Measurements from ENCODE around the gene ACTL6B.

The ACTL6B gene

GRCh38 chr7:100626530-100627237, 29.6 kb downstream of the ACTL6B start:
- DNase-seq: peak; percentile 71 to 78

- DNase-seq: no peak
Observed at GRCh38 chr7:100626055-100626454, 30.2 kb downstream of the ACTL6B start.

GRCh38 chr7:100623951-100624824, 32.1 kb downstream of the ACTL6B start:
- DNase-seq: no peak

DNA sequence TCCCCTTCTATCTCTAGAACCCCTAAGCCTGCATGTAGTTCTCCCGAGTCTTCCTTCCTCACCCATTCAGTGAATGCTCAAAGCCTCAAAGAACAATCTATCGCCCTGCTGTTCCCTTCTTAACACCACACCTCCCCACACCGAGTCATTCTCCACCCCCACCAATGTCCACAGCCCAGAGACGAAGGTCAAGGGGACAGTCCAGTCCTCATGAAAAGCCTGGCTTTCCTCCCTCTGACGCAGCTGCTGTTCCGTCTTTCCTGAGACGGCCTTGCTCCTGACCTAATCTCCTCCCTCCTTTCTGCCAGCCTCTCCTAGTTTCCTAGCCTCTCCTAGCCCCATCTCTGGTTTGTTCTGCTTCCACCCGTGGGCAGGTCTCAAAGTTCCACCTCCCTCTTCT, 34.7 kb downstream of the ACTL6B start:
- DNase-seq: no peak

- no peak for DNase-seq
Observed at GRCh38 chr7:100620804-100621203, 35.4 kb downstream of the ACTL6B start.

GRCh38 chr7:100620239-100620638, 36.0 kb downstream of the ACTL6B start:
- no peak for DNase-seq

- DNase-seq: no peak
Observed at GRCh38 chr7:100614308-100614861, 41.9 kb downstream of the ACTL6B start.

DNA sequence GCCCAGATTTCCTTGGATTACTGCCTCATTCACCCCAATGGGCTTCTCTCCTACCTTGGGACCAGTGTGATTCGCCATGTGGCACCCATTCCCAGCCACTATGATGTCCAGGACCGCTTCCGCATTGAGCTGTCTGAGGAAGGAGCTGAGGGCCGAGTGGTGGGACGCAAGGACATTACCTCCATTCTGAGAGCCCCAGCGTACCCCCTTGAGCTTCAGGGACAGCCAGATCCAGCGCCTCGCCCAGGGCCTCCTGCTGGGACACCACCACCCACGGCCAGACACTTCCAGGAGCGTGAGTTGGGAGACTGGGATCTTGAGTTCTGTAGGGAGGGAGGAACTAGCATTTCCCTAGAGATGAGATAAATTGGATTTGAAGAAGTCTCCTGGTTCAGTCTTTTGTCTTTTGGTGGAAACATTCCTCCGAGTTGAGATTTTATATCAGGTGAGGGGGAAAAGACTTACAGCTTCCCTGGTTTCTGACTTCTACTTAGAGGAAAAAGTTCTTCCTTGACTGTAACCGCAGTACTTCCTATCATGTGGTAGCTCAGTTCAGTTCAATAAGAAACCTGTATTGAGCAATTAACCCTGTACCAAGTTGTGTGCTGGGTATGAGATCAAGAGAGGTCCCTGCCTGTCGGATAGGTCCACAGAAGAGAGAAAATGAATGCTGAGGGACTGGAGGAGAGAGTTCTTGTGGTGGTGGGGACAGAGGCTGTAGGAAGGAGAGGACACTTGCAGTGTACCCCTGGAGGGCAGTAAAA, 42.7 kb downstream of the ACTL6B start:
- DNase-seq: peak; percentile 85 to 89

GRCh38 chr7:100612730-100613390, 43.4 kb downstream of the ACTL6B start:
- DNase-seq: no peak

DNA sequence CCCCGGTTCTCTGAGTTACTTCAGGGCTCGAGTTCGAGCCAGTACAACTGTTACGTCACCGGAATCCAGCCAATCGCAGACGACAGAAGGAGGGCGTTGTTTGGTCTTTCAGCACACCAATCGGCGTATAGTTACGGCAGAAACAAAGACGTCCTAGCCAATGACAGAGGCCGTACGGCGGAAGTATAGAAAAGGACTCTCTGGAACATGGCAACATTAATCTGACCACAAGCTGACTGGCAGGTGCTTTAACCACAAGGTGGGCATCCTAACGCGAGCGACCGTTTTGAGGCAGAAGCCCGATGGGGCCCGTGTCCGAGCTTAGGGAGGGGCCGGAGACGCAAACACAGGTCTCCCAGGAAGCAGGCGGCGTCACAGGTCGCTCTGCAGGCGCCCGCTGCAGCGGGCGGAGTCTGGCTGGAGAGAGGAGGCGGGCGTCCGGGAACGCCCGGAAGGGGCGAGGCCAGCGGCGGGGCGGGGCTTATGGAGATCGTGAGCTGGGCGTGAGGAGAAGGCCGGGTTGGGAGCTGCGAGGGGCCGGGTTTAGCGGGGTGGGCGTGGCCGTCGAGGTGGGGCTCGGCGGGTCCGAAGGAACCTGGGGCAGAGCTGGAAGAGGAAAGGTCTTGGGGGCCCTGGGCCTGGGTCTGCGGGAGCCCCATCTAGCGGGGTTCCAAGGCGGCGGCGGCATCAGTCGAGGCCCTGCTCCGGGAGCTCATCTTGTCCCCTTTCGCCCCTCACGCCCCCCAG, 44.1 kb downstream of the ACTL6B start, which contains the start of gene MOSPD3:
MOSPD3 (plus strand) TSS at position 558 of the 747 bp plus-strand sequence. CDS start 252 bp downstream, outside the sequence.
- DNase-seq: peak; percentile 97

DNA sequence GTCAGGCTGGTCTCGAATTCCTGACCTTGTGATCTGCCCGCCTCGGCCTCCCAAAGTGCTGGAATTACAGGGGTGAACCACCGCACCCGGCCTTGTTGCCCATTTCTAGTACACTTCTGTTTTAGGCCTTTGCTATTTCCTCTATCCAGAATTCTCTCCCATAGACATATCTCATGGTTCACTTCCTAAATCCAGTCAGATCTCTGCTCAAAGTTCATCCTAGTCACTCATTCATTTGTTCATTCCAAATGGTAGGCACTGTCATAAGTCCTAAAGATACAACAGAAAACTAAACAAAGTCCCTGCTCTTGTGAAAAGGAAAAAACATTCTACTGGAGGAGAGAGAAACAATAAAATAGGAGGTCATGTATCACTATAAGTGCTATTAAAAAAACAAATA, 46.3 kb downstream of the ACTL6B start:
- DNase-seq: no peak

GRCh38 chr7:100607111-100607510, 49.1 kb downstream of the ACTL6B start:
- DNase-seq: no peak

DNA sequence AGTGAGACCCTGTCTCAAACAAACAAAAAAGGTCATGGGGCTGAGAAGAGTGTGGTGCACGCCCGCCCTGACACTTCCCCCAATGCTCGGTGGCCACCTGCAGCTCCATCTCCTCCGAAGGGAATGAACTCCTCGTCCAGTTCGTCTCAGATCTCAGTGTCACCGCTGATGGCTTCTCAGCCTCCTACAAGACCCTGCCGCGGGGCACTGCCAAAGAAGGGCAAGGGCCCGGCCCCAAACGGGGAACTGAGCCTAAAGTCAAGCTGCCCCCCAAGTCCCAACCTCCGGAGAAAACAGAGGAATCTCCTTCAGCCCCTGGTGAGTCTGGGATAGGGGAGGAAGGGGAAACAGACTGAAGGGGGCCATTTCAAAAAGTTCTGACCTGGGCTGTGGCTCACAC, 49.9 kb downstream of the ACTL6B start:
- no peak for DNase-seq

DNA sequence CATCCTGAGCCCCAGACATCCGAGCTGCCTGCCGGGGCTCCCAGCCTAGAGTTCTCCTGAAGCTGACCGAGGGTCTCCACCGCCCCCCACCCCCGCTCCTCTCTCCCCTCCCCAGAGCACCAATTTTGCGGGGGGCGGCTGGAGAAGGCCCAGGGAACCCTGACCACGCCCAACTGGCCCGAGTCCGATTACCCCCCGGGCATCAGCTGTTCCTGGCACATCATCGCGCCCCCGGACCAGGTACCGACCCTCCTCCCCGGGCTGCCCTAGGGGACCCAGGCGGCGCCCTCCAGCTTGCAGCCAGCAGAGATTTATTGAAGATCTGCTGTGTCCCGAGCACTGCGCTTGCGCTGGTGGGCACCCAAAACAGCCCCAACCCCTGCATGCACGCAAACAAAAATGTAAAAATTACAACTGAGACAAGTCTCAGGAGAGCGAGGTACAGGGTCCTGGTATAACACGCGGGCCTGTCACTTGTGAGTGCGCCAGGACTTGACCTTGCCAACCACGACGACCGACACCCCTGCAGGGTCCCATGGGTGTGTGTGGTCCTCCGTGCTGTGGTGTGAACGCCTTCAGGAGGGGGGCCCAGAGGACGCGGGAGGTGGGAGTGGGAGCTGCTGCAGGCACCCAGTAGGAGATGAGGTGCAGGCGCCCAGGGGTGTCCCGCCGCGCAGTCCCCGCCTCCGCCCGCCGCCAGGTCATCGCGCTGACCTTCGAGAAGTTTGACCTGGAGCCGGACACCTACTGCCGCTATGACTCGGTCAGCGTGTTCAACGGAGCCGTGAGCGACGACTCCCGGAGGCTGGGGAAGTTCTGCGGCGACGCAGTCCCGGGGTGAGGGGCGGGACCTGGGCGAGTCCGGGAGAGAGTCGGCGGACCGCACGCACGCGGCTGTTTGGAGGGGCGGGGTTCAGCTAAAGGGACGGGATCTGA, 51.0 kb downstream of the ACTL6B start:
- DNase-seq: peak in 1 of 2 experiments; percentile 18

DNA sequence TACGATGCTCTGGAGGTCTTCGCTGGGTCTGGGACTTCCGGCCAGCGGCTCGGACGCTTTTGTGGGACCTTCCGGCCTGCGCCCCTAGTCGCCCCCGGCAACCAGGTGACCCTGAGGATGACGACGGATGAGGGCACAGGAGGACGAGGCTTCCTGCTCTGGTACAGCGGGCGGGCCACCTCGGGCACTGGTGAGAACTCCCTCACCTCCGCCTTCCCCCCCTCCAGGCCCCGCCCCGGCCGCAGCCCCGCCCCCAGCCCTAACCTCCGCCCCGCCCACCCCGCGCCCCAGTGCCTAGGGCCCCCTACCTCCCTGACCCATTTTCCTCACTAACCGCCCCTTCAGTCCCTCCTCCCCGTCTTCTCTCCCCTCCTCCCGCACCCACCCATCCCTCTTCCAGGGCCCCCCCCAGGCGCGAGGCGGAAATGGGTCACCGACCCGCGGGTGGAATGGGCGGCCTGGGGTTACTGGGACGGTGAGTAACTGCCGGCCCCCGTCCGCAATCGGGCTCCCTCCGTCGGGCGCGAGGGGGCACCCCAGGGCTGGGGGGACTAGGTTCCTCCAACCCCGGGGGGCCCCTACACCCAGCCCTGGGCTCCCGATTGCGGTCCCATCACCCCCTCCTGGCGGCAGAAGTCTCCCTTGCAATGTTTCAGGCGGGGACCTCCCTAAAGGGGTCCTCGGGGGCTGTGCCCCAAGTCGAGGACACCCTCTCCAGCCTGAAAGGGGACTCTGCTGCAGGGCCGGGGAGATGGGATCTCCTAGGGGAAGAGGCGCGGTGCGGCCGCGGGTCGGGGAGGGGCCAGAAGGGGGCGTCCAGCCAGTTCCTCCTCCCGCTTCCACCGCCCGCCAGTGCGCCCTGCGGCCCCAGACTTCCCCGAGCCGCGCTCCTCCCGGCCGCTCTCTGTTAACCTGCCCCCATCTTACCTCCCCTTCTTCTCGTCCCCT, 51.9 kb downstream of the ACTL6B start:
- DNase-seq: peak; percentile 71 to 75

DNA sequence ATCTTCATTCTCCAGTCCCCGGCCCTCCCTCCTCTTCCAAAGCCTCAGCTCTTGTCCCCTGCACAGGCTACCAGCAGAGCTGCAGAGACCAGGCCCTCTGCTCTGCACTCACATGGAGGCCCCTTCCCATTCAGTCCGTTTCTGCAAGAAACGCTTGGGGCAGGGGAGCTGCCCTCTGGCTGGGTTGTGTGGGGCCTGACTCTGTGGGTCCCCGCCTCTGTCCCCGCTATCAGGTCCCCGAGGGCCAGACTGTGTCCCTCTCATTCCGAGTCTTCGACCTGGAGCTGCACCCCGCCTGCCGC, 52.6 kb downstream of the ACTL6B start:
- no peak for DNase-seq

- DNase-seq: no peak
Observed at GRCh38 chr7:100602889-100603725, 53.1 kb downstream of the ACTL6B start.

DNA sequence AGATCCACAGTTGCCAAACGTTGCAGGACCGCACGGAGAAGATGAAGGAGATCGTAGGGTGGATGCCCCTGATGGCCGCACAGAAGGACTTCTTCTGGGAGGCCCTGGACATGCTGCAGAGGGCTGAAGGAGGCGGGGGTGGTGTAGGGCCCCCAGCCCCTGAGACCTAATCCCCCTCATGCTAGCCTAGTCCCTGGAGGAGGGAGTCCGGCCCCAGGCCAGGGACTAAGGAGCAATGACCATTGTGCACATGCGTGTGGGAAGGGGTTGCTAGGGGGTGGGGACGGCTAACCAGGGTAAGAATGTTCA, 55.6 kb downstream of the ACTL6B start:
- no peak for DNase-seq
